Endodermal cell (in vitro differentiated cells): ENCODE data around the gene PAXX. TPM values are rescaled to one million over a fixed set of nuclear protein-coding genes. Genes with fewer than 3 reads are reported as not detected.
A peak's percentile ranks its signal among the peaks of the same experiment; 100 is the strongest.

ENCODE experiments used
- DNase-seq: peaks from one replicate; pipeline ENCODE4 v3.0.0-alpha.2; 2017
- H3K27ac ChIP-seq: 2 replicates; pipeline ENCODE4 v1.5.1; 2013; ENCODE audit warnings: mild to moderate bottlenecking, low read depth, low read length, moderate library complexity
- H3K27me3 ChIP-seq: 2 replicates; pipeline ENCODE4 v1.6.1; 2013; ENCODE audit warnings: mild to moderate bottlenecking, low read length, moderate library complexity; ENCODE audit not compliant: insufficient read depth, control insufficient read depth, poor library complexity, severe bottlenecking
- H3K36me3 ChIP-seq: 2 replicates; pipeline ENCODE4 v1.7.0; 2013; ENCODE audit warnings: mild to moderate bottlenecking, low read length, moderate library complexity; ENCODE audit not compliant: control insufficient read depth, insufficient read depth
- H3K4me1 ChIP-seq: one replicate; pipeline ENCODE4 v1.7.0; 2013; ENCODE audit warnings: low read length; ENCODE audit not compliant: control insufficient read depth, insufficient read depth
- H3K4me3 ChIP-seq: 2 replicates; pipeline ENCODE4 v1.5.1; 2013; ENCODE audit warnings: mild to moderate bottlenecking, low read length, moderate library complexity
- H3K9ac ChIP-seq: 2 replicates; pipeline ENCODE4 v1.6.1; 2013; ENCODE audit warnings: mild to moderate bottlenecking, low read length, moderate library complexity; ENCODE audit not compliant: poor library complexity, severe bottlenecking; ENCODE audit errors: extremely low read depth
- H3K9me3 ChIP-seq: 2 replicates; pipeline ENCODE4 v1.6.1; 2013; ENCODE audit warnings: mild to moderate bottlenecking, low read length, moderate library complexity; ENCODE audit not compliant: control insufficient read depth
- H3K27ac Mint-ChIP-seq: 2 replicates; pipeline ENCODE4 v1.8.0; 2020; ENCODE audit warnings: mixed read lengths
- H3K27me3 Mint-ChIP-seq: 2 replicates; pipeline ENCODE4 v1.8.0; 2021; ENCODE audit warnings: mild to moderate bottlenecking, mixed read lengths; ENCODE audit not compliant: insufficient read depth
- H3K36me3 Mint-ChIP-seq: 2 replicates; pipeline ENCODE4 v1.8.0; 2020; ENCODE audit warnings: low read depth, mixed read lengths
- H3K4me1 Mint-ChIP-seq: 2 replicates; pipeline ENCODE4 v1.8.0; 2020; ENCODE audit warnings: mixed read lengths
- H3K4me3 Mint-ChIP-seq: 2 replicates; pipeline ENCODE4 v1.8.0; 2020; ENCODE audit warnings: mild to moderate bottlenecking, moderate library complexity, mixed read lengths
- H3K9me3 Mint-ChIP-seq: 2 replicates; pipeline ENCODE4 v1.8.0; 2020; ENCODE audit warnings: mild to moderate bottlenecking, mixed read lengths
- CTCF ChIP-seq: fragments of 200-600 bp; sonication (generic); conservative IDR thresholded peaks from 2 replicates; pipeline ENCODE4 v1.5.0; 2021; ENCODE audit warnings: antibody characterized with exemption, mild to moderate bottlenecking
- WGBS, 2 experiments: methylation state at CpG; one replicate each; pipeline versions ENCODE4 v1.1.5 to v1.1.7; 2013; ENCODE audit warnings: missing lambda C conversion rate in 2 of 2, mixed read lengths in 1 of 2; ENCODE audit not compliant: insufficient coverage in 1 of 2, insufficient read length in 1 of 2; 5-methylcytosine and 5-hydroxymethylcytosine counted together
- total RNA-seq, 2 donors: library from RNA; stranded (reverse); fragmentation: NEBNext Ultra II Directional in 1 of 2; extraction: Animal tissue kit (Norgen Biotek cat#: 25700) in 1 of 2; gene quantifications; 2 replicates in 1 of 2; 3 replicates in 1 of 2; pipeline ENCODE4 v1.2.1, GENCODE V29; 2021

PAXX gene
- total RNA-seq, 2 donors from 2014 or later: 58.3 to 66.7 TPM

- peak overlapping the region; percentile 73 for H3K4me3 Mint-ChIP-seq
- peak overlapping the region; percentile 76 for H3K4me3 ChIP-seq
- H3K4me1 ChIP-seq: peaks cover 3% of the 10 kb centered on the region
- peak overlapping the region; percentile 57 for H3K27ac ChIP-seq
- H3K27me3 Mint-ChIP-seq: no peaks in the 10 kb centered on the region
- WGBS, 2 experiments: 45 to 73% methylated on average over 4 to 9 of the region's 9 CpGs
- peak overlapping the region; percentile 95 for H3K27ac Mint-ChIP-seq
- DNase-seq: no peak
- no peaks in the 10 kb centered on the region for H3K36me3 Mint-ChIP-seq
- H3K9me3 ChIP-seq: no peaks in the 10 kb centered on the region
- peaks cover 8% of the 10 kb centered on the region for H3K4me1 Mint-ChIP-seq
- H3K36me3 ChIP-seq: no peaks in the 10 kb centered on the region
- no peaks in the 10 kb centered on the region for H3K9me3 Mint-ChIP-seq
- TF ChIP-seq CTCF: no peak
- peak overlapping the region; percentile 38 for H3K9ac ChIP-seq
- H3K27me3 ChIP-seq: no peaks in the 10 kb centered on the region
These were observed 41.5 kb upstream of the PAXX start for GRCh38 chr9:136950656-136951276.

DNA sequence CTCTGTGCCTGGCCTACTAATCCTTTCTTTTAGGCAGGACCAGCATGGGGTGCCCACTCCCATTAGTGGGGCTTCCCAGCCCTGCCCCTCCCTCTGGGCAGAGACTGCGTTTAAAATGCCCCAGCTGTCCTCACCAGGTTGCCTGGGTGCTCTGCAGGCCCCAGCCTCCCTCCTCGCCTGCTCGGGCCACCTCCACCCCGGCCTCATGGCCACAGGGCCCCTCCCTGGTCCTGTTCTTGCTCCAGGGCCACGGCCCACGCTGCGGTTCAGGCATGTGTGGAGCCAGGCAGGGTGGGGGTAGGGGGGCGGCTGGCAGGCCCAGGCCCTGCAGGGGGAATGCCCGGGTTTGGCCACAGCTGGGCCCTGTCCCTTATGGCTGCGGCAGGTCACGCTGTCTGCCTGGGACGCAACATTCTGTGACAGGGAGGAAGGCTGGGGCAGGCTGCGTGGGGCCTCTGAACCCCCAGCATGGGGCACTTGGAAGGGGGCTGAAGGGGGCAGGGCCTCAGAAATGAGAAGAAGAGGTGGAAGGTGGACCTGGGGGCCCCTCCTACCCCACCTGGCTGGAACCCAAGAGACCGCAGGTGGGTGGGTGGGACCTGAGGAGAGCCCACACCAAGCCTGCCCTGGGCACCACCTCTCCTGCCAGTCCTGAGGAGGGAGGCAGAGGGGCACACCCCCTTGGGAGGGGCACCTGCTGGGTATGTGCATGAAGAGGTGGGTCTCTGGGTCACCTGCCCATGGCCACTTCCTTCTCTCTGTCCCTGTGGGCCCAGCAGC is 40.5 kb upstream of the PAXX start, which contains the start of gene LCN12:
Gene LCN12, plus strand, starts transcription at position 733 of the 780 bp plus-strand sequence. CDS start 55 bp downstream, outside the sequence.
- no peaks in the 10 kb centered on the region for H3K9me3 ChIP-seq
- Mint-ChIP-seq H3K4me3 (no peak within 1 kb of the TSS), H3K27ac (no peak within 1 kb of the TSS), H3K9me3 (no peaks in the 10 kb centered on the region), H3K27me3 (peaks cover 4% of the 10 kb centered on the region), H3K4me1 (peaks cover 8% of the 10 kb centered on the region), H3K36me3 (no peaks in the 10 kb centered on the region)
- no peaks in the 10 kb centered on the region for H3K36me3 ChIP-seq
- no peak for TF ChIP-seq CTCF
- no peak within 1 kb of the TSS for H3K27ac ChIP-seq
- no peak within 1 kb of the TSS for H3K4me3 ChIP-seq
- DNase-seq: no peak
- H3K27me3 ChIP-seq: no peaks in the 10 kb centered on the region
- H3K4me1 ChIP-seq: peaks cover 3% of the 10 kb centered on the region
- WGBS, 2 experiments: 92% methylated on average over 14 of the region's 14 CpGs; no CpG with 5 or more reads in 1 of the 2 experiments
- no peak within 1 kb of the TSS for H3K9ac ChIP-seq

DNA sequence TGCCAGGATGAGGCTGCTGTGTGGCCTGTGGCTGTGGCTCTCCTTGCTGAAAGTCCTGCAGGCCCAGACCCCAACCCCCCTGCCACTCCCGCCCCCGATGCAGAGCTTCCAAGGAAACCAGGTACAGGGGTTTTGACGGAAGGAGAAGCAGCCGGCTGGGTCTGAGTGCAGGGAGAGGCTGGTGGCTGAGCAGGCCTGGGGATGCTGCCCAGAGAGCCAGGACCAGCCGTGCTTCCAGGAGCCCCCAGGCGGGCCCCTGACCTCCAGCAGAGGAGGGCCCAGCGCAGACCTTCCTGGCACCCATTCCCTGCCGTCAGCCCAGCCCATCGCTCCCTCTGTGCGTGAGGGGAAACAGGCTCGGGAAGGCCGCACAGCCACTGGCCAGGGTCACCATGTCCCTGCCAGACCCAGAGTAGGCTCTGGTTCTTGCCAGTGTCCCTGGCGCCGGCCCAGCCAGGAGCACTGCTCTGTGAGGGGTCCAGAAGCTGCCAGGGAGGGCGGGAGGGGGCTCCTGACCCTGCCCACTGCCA is 39.8 kb upstream of the PAXX start:
- peaks cover 8% of the 10 kb centered on the region for H3K4me1 Mint-ChIP-seq
- Histone ChIP-seq H3K9me3 (no peaks in the 10 kb centered on the region), H3K4me1 (peaks cover 3% of the 10 kb centered on the region), H3K27me3 (no peaks in the 10 kb centered on the region), H3K4me3 (no peak overlapping the region), H3K27ac (no peak overlapping the region), H3K36me3 (no peaks in the 10 kb centered on the region), H3K9ac (no peak overlapping the region)
- no peak overlapping the region for H3K27ac Mint-ChIP-seq
- no peaks in the 10 kb centered on the region for H3K9me3 Mint-ChIP-seq
- peaks cover 4% of the 10 kb centered on the region for H3K27me3 Mint-ChIP-seq
- H3K4me3 Mint-ChIP-seq: no peak overlapping the region
- H3K36me3 Mint-ChIP-seq: no peaks in the 10 kb centered on the region
- no peak for TF ChIP-seq CTCF
- 91 to 94% methylated on average over 10 to 15 of the region's 15 CpGs for WGBS, 2 experiments
- no peak for DNase-seq
